Central memory CD4-positive, alpha-beta T cell (primary cell): ENCODE results near the gene DTX2.
"Not testable (repeated sequence)": the region's sequence is repeated elsewhere in the genome, so short reads cannot be mapped to it uniquely, and the experiment has no call there.

Source experiments
- DNase-seq: peaks from one replicate; pipeline ENCODE4 v3.0.0; 2022

Gene DTX2

DNA sequence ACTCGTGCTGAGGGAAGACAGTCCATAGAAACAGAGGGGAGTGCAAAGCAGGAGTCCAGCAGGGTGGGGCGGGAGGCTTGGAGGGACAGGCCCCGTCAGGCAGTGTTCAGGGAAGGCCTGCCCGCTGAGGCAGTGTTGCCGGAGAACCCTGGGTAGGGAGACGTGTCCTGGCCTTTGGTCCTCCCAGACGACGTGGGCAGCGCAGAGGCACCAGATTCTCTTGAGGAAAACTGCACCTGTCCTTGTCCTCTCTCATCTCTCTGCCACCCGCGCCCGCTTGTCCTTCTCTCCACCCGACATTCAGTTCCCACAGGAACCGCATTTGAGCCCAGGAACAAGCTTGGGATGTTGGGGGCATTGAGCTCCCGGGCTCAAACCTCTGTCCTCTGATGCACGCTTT lies 34.2 kb downstream of the DTX2 start:
- not testable (repeated sequence) for DNase-seq

DNA sequence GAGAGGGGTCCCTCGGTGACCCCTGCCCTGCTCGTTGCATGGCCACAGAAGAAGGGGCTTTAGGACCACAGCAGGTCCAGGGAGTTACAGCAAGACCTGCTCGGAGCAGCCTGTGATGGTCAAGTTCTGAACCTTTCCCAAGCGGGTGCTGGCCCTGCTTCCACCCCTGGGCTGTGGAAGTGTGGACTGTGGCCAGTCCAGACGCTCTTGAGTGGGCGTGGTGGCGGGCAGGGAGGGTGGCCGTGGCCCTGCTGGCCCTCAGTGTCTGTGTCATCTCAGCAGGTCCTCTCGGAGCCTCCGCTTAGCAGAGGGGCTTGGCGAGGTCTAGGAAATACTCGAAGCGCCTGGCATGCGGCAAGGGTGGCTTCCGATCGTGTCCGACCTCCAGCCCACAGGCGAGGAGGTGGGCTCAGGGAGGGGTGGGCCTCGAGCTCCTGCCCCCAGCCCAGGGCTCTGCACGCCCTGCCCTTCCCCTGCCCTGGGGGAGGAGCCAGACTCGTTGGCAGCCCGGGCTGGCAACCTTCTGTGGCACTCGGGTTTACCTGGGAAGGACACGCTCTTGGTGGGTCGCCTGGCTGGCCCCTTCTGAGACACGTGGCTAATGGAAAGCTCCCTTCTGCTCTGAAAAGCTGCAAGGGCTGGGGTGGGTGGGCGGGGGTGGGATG lies 36.5 kb downstream of the DTX2 start:
- DNase-seq: not testable (repeated sequence)

DNA sequence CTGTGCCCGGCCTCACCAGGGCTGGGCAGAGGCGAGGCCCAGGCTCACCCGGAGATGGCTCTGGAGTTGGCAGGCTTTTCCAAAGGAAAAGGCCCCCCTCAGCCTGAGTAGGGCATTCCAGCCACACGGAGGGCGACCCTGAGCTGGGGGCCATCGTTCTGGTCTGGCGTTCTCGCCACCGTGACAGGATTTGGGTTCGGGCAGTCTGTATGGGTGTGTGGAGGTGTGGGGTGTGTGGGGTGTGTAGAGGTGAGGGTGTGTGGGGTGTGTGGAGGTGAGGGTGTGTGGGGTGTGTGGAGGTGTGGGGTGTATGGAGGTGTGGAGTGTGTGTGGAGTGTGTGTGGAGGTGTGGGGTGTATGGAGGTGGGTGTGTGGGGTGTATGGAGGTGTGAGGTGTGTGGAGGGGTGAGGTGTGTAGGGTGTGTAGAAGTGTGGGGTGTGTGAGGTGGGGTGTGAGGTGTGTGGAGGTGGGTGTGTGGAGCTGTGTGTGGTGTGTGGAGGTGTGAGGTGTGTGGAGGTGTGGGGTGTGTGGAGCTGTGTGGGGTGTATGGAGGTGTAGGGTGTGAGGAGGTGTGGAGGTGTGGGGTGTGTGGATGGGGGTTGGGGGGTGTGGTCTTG lies 37.2 kb downstream of the DTX2 start:
- not testable (repeated sequence) for DNase-seq

- DNase-seq: not testable (repeated sequence)
Observed at GRCh38 chr7:76499201-76499923, 37.9 kb downstream of the DTX2 start.

GRCh38 chr7:76499924-76500241 lies 38.4 kb downstream of the DTX2 start:
- DNase-seq: not testable (repeated sequence)

DNA sequence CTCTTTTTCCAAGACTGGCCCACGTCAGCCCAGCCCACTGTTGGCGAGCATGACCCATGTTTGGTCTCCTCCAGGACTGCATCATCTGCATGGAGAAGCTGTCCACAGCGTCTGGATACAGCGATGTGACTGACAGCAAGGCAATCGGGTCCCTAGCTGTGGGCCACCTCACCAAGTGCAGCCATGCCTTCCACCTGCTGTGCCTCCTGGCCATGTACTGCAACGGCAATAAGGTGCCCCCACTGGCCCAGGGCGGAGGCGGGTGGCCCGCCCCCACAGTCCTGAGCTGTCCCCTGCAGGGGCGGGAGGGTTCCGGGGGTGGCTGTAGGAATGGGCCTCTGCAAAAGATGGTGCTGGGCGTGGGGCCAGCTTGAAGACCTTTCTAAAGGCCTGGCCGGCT lies 40.7 kb downstream of the DTX2 start:
- DNase-seq: not testable (repeated sequence)

DNA sequence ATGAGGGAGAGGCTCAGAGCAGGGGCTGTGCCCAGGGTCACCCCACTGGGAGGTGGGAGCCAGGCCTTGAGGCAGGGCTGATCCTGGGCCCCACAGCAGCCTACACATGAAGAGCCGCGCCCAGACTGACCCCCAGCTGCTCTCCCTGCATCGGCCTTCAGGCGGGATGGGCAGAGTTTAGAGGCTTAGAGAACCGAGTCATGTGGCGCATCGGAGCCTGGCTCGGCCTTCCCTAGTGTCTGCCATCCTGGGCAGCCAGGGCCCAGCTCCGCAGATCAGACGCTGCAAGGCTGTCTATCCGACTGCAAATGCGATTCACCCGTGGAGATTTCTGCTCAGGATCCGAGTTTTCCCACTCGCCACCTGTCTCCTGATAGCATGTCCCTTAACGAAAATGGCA lies 41.3 kb downstream of the DTX2 start:
- not testable (repeated sequence) for DNase-seq

- not testable (repeated sequence) for DNase-seq
Observed at GRCh38 chr7:76503244-76503643, 41.7 kb downstream of the DTX2 start.

- not testable (repeated sequence) for DNase-seq
Observed at GRCh38 chr7:76504351-76505167, 43.0 kb downstream of the DTX2 start.

- no peak for DNase-seq
Observed at GRCh38 chr7:76505168-76506080, 43.9 kb downstream of the DTX2 start.

DNA sequence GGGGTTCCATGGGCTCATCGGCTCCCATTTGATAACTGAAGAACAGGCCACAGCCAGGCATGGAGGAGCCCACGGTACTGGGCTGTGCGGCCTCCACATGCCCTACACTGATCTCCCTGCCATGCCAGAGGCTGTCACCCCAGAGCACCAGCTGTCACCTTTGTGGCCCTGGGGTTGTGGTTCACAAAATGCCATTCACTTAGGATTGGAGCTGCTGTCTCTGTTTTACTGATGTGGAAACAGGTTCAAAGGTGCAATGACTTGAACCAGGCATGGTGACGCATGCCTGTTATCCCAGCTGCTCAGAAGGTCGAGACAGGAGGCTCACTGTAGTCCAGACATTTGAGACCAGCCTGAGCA lies 44.6 kb downstream of the DTX2 start:
- no peak for DNase-seq

DNA sequence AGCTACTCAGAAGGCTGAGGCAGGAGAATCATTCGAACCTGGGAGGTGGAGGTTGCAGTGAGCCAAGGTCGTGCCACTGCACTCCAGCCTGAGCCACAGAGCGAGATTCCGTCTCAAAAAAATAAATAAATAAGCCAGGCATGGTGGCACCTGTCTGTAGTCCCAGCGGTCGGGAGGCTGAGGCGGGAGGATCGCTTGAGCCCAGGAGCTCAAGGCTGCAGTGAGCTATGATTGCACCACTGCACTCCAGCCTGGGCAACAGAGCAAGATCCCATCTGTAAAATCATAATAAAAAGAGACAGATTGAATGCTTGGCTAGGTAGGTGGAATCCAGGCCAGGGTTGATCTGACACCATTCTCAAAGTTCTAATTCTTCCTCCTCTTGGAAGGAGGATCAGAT lies 45.1 kb downstream of the DTX2 start:
- not testable (repeated sequence) for DNase-seq

DNA sequence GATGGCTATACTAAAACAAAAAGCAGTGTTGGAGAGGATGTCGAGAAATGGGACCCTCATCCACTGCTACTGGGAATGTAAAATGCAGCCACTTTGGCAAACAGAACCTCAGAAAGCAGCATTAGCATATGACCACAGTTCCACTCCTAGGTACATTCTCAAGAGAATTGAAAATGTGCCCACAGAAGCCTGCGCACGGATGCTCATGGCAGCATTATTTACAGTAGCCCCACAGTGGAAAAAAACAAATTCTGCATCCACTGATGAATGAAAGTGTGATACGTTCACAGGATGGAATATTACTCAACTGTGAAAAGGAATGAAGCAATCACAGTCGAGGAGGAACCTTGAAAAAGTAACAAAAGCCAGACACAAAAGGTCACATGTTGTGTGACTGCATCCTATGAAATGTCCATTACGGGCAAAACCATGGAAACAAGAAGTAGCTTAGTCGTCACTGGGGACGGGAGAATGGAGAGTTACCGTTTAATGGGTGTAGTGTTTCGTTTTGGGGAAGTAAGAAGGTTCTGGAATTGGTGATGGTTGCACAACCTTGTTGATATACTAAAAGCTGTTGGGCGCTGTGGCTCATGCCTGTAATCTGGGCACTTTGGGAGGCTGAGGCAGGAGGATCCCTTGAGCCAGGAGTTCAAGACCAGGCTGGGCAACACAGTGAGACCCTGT lies 46.4 kb downstream of the DTX2 start:
- no peak for DNase-seq

DNA sequence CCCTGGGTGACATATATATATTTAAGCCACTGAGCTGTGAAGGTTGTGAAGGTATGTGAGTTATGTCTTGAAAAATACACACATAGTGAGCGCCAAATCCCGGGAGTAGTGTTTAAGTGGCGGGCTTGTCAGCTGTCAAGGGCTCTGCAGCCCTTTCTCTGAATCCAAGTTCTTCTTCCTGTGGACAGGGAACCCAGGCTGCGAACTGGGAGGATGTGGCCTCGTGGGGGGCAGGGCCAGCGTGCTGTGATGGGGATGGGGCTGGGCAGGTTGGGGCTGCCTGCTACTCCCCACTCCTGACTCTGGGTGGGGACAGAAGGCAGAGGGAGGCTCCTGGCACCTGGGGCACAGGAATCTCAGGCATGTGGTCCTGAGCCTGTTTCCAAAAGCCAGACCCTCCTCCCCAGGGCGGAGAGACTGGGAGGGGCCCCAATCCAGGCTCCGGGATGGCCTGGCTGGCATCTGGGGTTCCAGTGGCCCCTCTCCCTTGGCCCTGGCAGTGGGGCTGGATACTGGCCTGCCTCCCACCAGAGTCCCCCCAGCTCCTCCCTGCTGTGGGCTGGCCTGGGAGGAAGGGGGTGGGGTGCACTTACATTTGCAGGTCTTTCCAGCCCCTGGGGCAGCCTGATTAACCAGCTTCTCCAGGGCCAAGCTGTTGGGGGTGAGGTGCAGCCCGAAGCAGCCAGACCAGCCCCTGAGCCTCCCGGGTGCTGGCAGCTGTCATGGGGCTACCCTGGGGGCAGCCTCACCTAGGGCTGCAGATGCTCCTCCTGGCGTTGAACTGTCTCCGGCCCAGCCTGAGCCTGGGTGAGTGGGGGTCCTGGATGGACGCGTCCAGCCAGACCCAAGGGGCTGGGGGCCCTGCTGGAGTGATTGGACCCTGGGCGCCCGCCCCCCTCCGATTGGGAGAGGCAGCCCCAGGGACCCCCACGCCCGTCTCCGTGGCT lies 48.7 kb downstream of the DTX2 start, which contains the start of gene UPK3B:
TSS of gene UPK3B (plus strand) at position 622 of the 947 bp plus-strand sequence. CDS start at position 723, 101 bp downstream.
- no peak for DNase-seq

GRCh38 chr7:76511200-76511910 lies 49.8 kb downstream of the DTX2 start:
- not testable (repeated sequence) for DNase-seq

GRCh38 chr7:76511911-76512885 lies 50.7 kb downstream of the DTX2 start:
- DNase-seq: not testable (repeated sequence)

DNA sequence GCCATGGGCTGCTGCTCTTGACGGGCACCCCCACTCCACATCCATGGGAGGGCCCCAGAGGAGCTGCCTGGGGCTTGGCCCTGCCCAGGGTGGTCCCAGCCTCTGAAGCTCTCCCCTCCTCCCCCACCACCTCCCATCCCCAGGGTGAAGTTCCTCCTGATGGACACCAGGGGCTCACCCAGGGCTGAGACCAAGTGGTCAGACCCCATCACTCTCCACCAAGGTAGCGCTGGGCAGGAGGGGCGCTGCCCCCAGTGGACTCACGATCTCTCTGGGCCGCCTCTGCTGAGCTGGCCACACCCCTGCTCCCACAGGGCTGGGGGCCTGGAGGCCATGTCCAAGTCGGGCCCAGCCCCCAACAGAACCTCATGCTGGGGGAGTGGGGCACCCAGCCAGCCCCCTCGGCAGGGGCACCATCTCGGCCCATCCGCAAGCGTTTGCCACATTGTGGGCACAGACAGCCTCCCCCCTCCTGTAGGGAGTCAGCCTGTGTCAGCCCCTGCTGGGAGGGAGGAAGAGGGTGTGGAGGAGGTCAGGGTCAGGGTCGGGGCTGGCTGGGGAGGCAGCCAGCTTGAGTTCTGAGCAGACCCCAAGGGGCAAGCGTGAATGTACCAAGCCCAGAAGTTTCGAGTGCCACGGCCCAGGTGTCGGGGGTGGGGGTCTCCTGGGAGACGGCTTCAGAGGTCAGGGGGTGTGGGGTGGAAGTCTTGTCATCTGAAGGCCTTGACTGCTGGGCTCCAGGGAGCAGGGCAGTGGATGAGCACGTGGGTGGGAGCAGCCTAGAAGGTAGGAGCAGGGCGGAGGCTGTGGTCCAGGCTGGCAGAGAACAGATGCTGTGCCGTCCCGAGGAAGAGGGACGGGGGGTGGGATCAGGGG lies 51.7 kb downstream of the DTX2 start:
- no peak for DNase-seq
